Endothelial cell of umbilical vein (primary cell): ENCODE measurements around the gene KCNK10. TPM values are rescaled to one million over a fixed set of nuclear protein-coding genes. Genes with fewer than 3 reads are reported as not detected.

ENCODE experiments used
- BruUV-seq: library from RNA; stranded (reverse); fragments of 400-500 nt; replicated peaks from 2 replicates; lab custom pipeline; 2021; lab: Mats Ljungman, UMichigan
- CTCF ChIA-PET: fragments of 300-600, 350-600 bp; sonication (Branson Sonifier 250); formaldehyde crosslinking; loops from one replicate; lab custom pipeline; 2021; ENCODE audit warnings: antibody characterized with exemption, inconsistent platforms; lab: Charles Lee
- POLR2A ChIA-PET: fragments of 300-600, 350-600 bp; sonication (Branson Sonifier 250); formaldehyde crosslinking; loops from one replicate; lab custom pipeline; 2021; ENCODE audit warnings: antibody characterized with exemption, inconsistent platforms; lab: Charles Lee
- DNase-seq: peaks from one replicate; pipeline ENCODE4 v3.0.0-alpha.2; 2011; ENCODE audit warnings: low read depth, low spot score
- FAIRE-seq: peaks from 2 replicates; lab custom pipeline; 2011; peaks lifted over from hg19 to GRCh38; lab: Jason Lieb, UNC
- H2AFZ ChIP-seq: 2 replicates; pipeline ENCODE4 v1.6.0; 2012; ENCODE audit warnings: low read depth, low read length, control low read depth, inconsistent platforms
- H3K27ac ChIP-seq: 2 replicates; pipeline ENCODE4 v1.5.1; 2011; ENCODE audit warnings: low read depth, mild to moderate bottlenecking, control low read depth, low read length, moderate library complexity; ENCODE audit not compliant: insufficient read depth
- H3K27me3 ChIP-seq, 2 experiments: 2 replicates each; pipeline versions ENCODE4 v1.6.0 to v1.6.1; 2011; ENCODE audit warnings: low read length in 2 of 2, mixed read lengths in 1 of 2; ENCODE audit not compliant: control insufficient read depth in 2 of 2, insufficient read depth in 2 of 2
- H3K36me3 ChIP-seq, 2 experiments: 2 replicates in 1 of 2; 3 replicates in 1 of 2; pipeline ENCODE4 v1.5.1; 2011; ENCODE audit warnings: low read length in 2 of 2, mild to moderate bottlenecking in 1 of 2, moderate library complexity in 1 of 2; ENCODE audit not compliant: control insufficient read depth in 2 of 2, insufficient read depth in 2 of 2; ENCODE audit errors: extremely low read depth in 1 of 2
- H3K4me1 ChIP-seq: 3 replicates; pipeline ENCODE4 v1.5.1; 2011; ENCODE audit warnings: mild to moderate bottlenecking, low read length; ENCODE audit not compliant: control insufficient read depth, insufficient read depth; ENCODE audit errors: extremely low read depth
- H3K4me2 ChIP-seq: 2 replicates; pipeline ENCODE4 v1.6.1; 2011; ENCODE audit warnings: low read length, control low read depth, mixed read lengths; ENCODE audit not compliant: insufficient read depth
- H3K4me3 ChIP-seq, 3 experiments: fragments of 200-600 bp in 1 of 3; sonication (generic), shearing (Covaris generic) in 1 of 3; replicated peaks in 1 of 3; 2 replicates each; pipeline ENCODE4 v1.5.1; 2011 to 2016; ENCODE audit warnings: control low read depth in 3 of 3, low read length in 3 of 3, mild to moderate bottlenecking in 2 of 3, inconsistent platforms in 1 of 3, low read depth in 1 of 3, moderate library complexity in 1 of 3; ENCODE audit not compliant: insufficient read depth in 1 of 3
- H3K79me2 ChIP-seq: 2 replicates; pipeline ENCODE4 v1.6.0; 2012; ENCODE audit warnings: low read length, inconsistent platforms; ENCODE audit not compliant: control insufficient read depth, insufficient read depth
- H3K9ac ChIP-seq: replicated peaks from 2 replicates; pipeline ENCODE3; 2011; ENCODE audit warnings: low read length, control low read depth; ENCODE audit not compliant: insufficient read depth; ENCODE audit errors: extremely low read depth
- H3K9me1 ChIP-seq: replicated peaks from 3 replicates; pipeline ENCODE4 v1.6.0; 2011; ENCODE audit warnings: mild to moderate bottlenecking, low read length; ENCODE audit not compliant: control insufficient read depth, insufficient read depth; ENCODE audit errors: extremely low read depth
- H3K9me3 ChIP-seq: replicated peaks from 2 replicates; pipeline ENCODE4 v1.5.1; 2012; ENCODE audit warnings: low read length, inconsistent platforms; ENCODE audit not compliant: control insufficient read depth, insufficient read depth
- H4K20me1 ChIP-seq: replicated peaks from 2 replicates; pipeline ENCODE3; 2011; ENCODE audit warnings: mild to moderate bottlenecking, low read length; ENCODE audit not compliant: control insufficient read depth, insufficient read depth; ENCODE audit errors: extremely low read depth
- EZH2 ChIP-seq: IDR thresholded peaks from 2 replicates; pipeline ENCODE4 v1.6.1; 2012; ENCODE audit warnings: borderline replicate concordance, low read depth, mild to moderate bottlenecking, moderate library complexity, low read length, inconsistent platforms; ENCODE audit not compliant: severe bottlenecking
- FOS ChIP-seq: IDR thresholded peaks from 2 replicates; pipeline ENCODE4 v1.6.1; 2011; ENCODE audit warnings: mild to moderate bottlenecking, low read length, moderate library complexity, borderline replicate concordance; ENCODE audit not compliant: insufficient read depth
- GATA2 ChIP-seq: IDR thresholded peaks from 2 replicates; pipeline ENCODE4 v1.7.0; 2011; ENCODE audit warnings: low read depth, mild to moderate bottlenecking, moderate library complexity, mixed read lengths, low read length; ENCODE audit not compliant: insufficient read length, insufficient read depth
- JUN ChIP-seq: IDR thresholded peaks from 2 replicates; pipeline ENCODE4 v1.6.1; 2011; ENCODE audit warnings: borderline replicate concordance, low read depth; ENCODE audit not compliant: insufficient read length, insufficient read depth
- MYC ChIP-seq: IDR thresholded peaks from one replicate; pipeline ENCODE4 v1.6.1; 2011; ENCODE audit warnings: mild to moderate bottlenecking, low read depth, low read length
- POLR2A ChIP-seq: IDR thresholded peaks from 2 replicates; pipeline ENCODE4 v1.6.1; 2012; ENCODE audit warnings: low read depth, mild to moderate bottlenecking, control low read depth, low read length
- POLR2AphosphoS5 ChIP-seq: IDR thresholded peaks from 2 replicates; pipeline ENCODE4 v1.6.1; 2012; ENCODE audit warnings: low read depth, mild to moderate bottlenecking, control low read depth, low read length, moderate library complexity; ENCODE audit not compliant: insufficient read depth
- dilution Hi-C: fragments of 300-500 bp; cut with MboI; formaldehyde crosslinking; loops from one replicate; pipeline ENCODE4 v1.15.0; 2019; ENCODE audit warnings: low sequenced_read_pairs; ENCODE audit not compliant: extremely low pct_ligation_motif_present
- intact Hi-C: fragments of 100-400 bp; cut with micrococcal nuclease; formaldehyde crosslinking; loops from one replicate; pipeline ENCODE4 v1.10.0; 2022
- polyA plus RNA-seq, 4 experiments: library from polyadenylated mRNA; depleted of rRNA in 3 of 4; stranded (reverse) in 3 of 4; unstranded in 1 of 4; fragments of >200 nt; gene quantifications; 2 replicates each; pipeline versions ENCODE4 v1.2.1 to v1.2.3, GENCODE V29; 2011 to 2012; ENCODE audit warnings: missing spikeins in 1 of 4
- total RNA-seq: library from RNA; stranded (reverse); gene quantifications from 2 replicates; pipeline ENCODE4 v1.2.3, GENCODE V29; 2021
- TF ChIP-seq, protein P1 (sequence below): IDR thresholded peaks from 2 replicates; pipeline ENCODE4 v1.6.1; 2011; ENCODE audit not compliant: insufficient read depth, insufficient read length
- TF ChIP-seq, protein P2 (sequence below), 2 donors: IDR thresholded peaks; 1 replicate in 1 of 2; 2 replicates in 1 of 2; pipeline ENCODE4 v1.5.1; 2011; ENCODE audit warnings: low read length in 2 of 2, mild to moderate bottlenecking in 2 of 2, moderate library complexity in 2 of 2, control low read depth in 1 of 2, inconsistent platforms in 1 of 2, low read depth in 1 of 2; ENCODE audit not compliant: insufficient read depth in 1 of 2; ENCODE audit errors: extremely low read depth in 1 of 2

KCNK10 gene
- total and polyA plus RNA-seq, 2 donors (not counting 3 experiments of a cell fraction or from before 2014, with no cell fraction given), result not detected

DNA sequence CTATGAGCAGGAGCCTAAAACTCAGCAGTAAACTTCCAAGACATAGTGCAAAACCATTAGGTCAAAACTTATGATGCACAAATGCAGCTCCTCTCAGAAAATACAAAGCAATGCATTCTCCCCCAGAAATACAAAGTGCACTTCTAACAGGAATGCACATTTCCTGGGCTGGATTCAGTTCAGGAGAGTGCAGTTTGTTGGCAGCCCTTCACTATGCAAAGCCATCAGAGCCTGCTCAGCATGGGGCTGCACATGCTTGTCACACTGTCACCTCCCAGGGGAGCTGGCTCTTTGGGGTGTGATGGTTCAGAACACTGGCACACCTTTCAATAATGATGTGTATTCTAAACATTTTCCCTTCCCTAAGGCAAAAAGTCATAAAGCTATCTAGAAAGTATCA, 110.4 kb downstream of the KCNK10 start:
- no peaks in the 10 kb centered on the region for H4K20me1 ChIP-seq
- H3K27ac ChIP-seq, result no peak overlapping the region
- no peaks in the 10 kb centered on the region for H3K9me1 ChIP-seq
- H3K4me1 ChIP-seq, result no peaks in the 10 kb centered on the region
- TF ChIP-seq JUN (no peak), FOS (no peak), MYC (no peak), POLR2AphosphoS5 (no peak), EZH2 (no peak), GATA2 (no peak), POLR2A (no peak)
- TF ChIP-seq, protein P1, sequence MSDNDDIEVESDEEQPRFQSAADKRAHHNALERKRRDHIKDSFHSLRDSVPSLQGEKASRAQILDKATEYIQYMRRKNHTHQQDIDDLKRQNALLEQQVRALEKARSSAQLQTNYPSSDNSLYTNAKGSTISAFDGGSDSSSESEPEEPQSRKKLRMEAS, result no peak
- TF ChIP-seq, protein P2, sequence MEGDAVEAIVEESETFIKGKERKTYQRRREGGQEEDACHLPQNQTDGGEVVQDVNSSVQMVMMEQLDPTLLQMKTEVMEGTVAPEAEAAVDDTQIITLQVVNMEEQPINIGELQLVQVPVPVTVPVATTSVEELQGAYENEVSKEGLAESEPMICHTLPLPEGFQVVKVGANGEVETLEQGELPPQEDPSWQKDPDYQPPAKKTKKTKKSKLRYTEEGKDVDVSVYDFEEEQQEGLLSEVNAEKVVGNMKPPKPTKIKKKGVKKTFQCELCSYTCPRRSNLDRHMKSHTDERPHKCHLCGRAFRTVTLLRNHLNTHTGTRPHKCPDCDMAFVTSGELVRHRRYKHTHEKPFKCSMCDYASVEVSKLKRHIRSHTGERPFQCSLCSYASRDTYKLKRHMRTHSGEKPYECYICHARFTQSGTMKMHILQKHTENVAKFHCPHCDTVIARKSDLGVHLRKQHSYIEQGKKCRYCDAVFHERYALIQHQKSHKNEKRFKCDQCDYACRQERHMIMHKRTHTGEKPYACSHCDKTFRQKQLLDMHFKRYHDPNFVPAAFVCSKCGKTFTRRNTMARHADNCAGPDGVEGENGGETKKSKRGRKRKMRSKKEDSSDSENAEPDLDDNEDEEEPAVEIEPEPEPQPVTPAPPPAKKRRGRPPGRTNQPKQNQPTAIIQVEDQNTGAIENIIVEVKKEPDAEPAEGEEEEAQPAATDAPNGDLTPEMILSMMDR (IDR thresholded peaks at IDR 0.05; ENCODE audit: extremely low read depth in 1 of 2, insufficient read depth in 1 of 2, low read depth in 1 of 2, low read length in 2 of 2), result no peak
- no peak overlapping the region for H3K4me2 ChIP-seq
- no peaks in the 10 kb centered on the region for H3K27me3 ChIP-seq
- H3K36me3 ChIP-seq, result no peaks in the 10 kb centered on the region
- POLR2A ChIA-PET, result no interaction called here
- DNase-seq, result no peak
- intact Hi-C loops (no loop called here), dilution Hi-C loops (no loop called here)
- no peaks in the 10 kb centered on the region for H3K79me2 ChIP-seq
- H3K4me3 ChIP-seq, result no peak overlapping the region
- FAIRE-seq, result no peak
- no TSS peak for BruUV-seq
- H2AFZ ChIP-seq, result no peak overlapping the region
- H3K9ac ChIP-seq, result no peak overlapping the region
- H3K9me3 ChIP-seq, result no peaks in the 10 kb centered on the region
- CTCF ChIA-PET, result no interaction called here
